H1 (cell line): ENCODE results near the gene NR1I3. TPM values are rescaled to one million over a fixed set of nuclear protein-coding genes. Genes with fewer than 3 reads are reported as not detected.

Experiments
- EP300 ChIP-seq, 2 experiments: IDR thresholded peaks; 1 replicate in 1 of 2; 2 replicates in 1 of 2; pipeline ENCODE4 v1.6.1; 2011 to 2012; ENCODE audit warnings: low read depth in 2 of 2, low read length in 2 of 2, mild to moderate bottlenecking in 2 of 2, borderline replicate concordance in 1 of 2, inconsistent platforms in 1 of 2, moderate library complexity in 1 of 2
- NRF1 ChIP-seq: IDR thresholded peaks from 2 replicates; pipeline ENCODE4 v1.6.1; 2011; ENCODE audit warnings: mild to moderate bottlenecking, low read depth, low read length, improper control_type of control experiment
- SAP30 ChIP-seq: fragments of 300-600 bp; sonication (generic); IDR thresholded peaks from 2 replicates; pipeline ENCODE4 v1.7.1; 2012; ENCODE audit warnings: low read length, moderate library complexity, mild to moderate bottlenecking, inconsistent platforms; ENCODE audit not compliant: insufficient read depth, insufficient replicate concordance
- SIN3A ChIP-seq, 2 experiments: IDR thresholded peaks in 1 of 2; conservative IDR thresholded peaks in 1 of 2; 2 replicates each; pipeline ENCODE4 v1.6.1; 2011 to 2012; ENCODE audit warnings: low read length in 2 of 2, improper control_type of control experiment in 1 of 2, low read depth in 1 of 2, mild to moderate bottlenecking in 1 of 2
- TAF7 ChIP-seq: optimal IDR thresholded peaks from 2 replicates; pipeline ENCODE3; 2011; ENCODE audit warnings: low read depth, mild to moderate bottlenecking, inconsistent platforms, low read length, moderate library complexity, borderline replicate concordance
- TCF12 ChIP-seq: IDR thresholded peaks from 2 replicates; pipeline ENCODE4 v1.6.1; 2011; ENCODE audit warnings: low read depth, mild to moderate bottlenecking, low read length
- polyA plus RNA-seq, 7 experiments: library from polyadenylated mRNA; depleted of rRNA in 3 of 7; stranded (reverse) in 5 of 7; unstranded in 2 of 7; fragments of >200 nt in 5 of 7; fragments of 200-250 nt in 2 of 7; gene quantifications; 1 replicate in 5 of 7; 2 replicates in 1 of 7; 4 replicates in 1 of 7; pipeline versions ENCODE4 v1.2.1 to v1.2.3, GENCODE V29; 2011 to 2013; ENCODE audit warnings: missing spikeins in 2 of 7, mixed read lengths in 2 of 7
- total RNA-seq: library from RNA; stranded (reverse); fragmentation: NEBNext Ultra II Directional; extraction: Animal tissue kit (Norgen Biotek cat#: 25700); gene quantifications from 2 replicates; pipeline ENCODE4 v1.2.1, GENCODE V29; 2021

Gene NR1I3
- total and polyA plus RNA-seq, 2 of the 8 experiments (the other 6 are each of a cell fraction or from before 2014, with no cell fraction given), result not detected

DNA sequence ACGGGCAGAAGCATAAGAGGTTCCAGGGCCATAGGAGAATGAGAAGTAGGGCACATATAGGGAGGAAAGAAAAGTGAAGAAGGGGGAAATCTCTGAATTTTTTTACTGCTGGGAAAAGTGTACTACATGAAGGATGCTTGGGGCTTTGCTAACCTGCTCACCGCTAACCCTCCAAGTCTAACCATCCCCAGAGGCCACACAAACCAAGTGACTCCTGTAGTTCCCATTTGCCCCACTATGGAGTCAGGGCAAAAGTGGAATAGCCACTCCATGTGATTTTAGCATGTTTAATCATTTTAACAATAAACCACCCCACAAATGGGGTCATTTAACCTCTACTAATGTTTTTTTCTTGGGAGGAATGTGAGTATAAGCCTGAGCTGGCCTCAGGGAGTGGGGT is 47.1 kb upstream of the NR1I3 start (continued):
- TF ChIP-seq NRF1 (no peak), TCF12 (no peak), EP300 (IDR thresholded peaks at IDR 0.05; ENCODE audit: borderline replicate concordance in 1 of 2, low read depth in 2 of 2, low read length in 2 of 2) (no peak), SIN3A (conservative IDR thresholded peaks at IDR 0.05 in 1 of 2, IDR thresholded peaks at IDR 0.05 in 1 of 2; ENCODE audit: low read depth in 1 of 2, low read length in 2 of 2) (no peak), SAP30 (no peak), TAF7 (no peak)
- TF ChIP-seq, all 59 proteins: peak for 0
